ENCODE data around the gene CHSY1. TPM values are rescaled to one million over a fixed set of nuclear protein-coding genes. Genes with fewer than 3 reads are reported as not detected.

CHSY1 gene
- total and polyA plus RNA-seq, 10 of the 15 experiments (the other 5 are each of a cell fraction or from before 2014, with no cell fraction given) = 1.4 to 31.2 (median 10.5) TPM

- no peaks in the 10 kb centered on the region for H3K27me3 ChIP-seq (replicated peaks in 1 of 2; ENCODE audit: control insufficient read depth in 2 of 2, insufficient read depth in 2 of 2, low read length in 1 of 2)
- no TSS peak for BruUV-seq (replicated peaks)
- H4K20me1 ChIP-seq (ENCODE audit: control insufficient read depth, insufficient read depth) = no peaks in the 10 kb centered on the region
- H3K4me3 ChIP-seq = no peak overlapping the region
- no peak for TF ChIP-seq HDAC2 (IDR thresholded peaks at IDR 0.05)
- no peak for TF ChIP-seq E2F8 (IDR thresholded peaks at IDR 0.05; ENCODE audit: low read depth, partially characterized antibody)
- TF ChIP-seq SMC3 (IDR thresholded peaks at IDR 0.05; ENCODE audit: borderline replicate concordance, low read length) = no peak
- TF ChIP-seq CBFB (IDR thresholded peaks at IDR 0.05; ENCODE audit: low read depth) = no peak
- no peak for TF ChIP-seq DPF2 (IDR thresholded peaks at IDR 0.05)
- TF ChIP-seq SIN3A (IDR thresholded peaks at IDR 0.05; ENCODE audit: low read depth, low read length) = no peak
- TF ChIP-seq PML (IDR thresholded peaks at IDR 0.05; ENCODE audit: low read length) = no peak
- no peak for TF ChIP-seq PRDM15 (CRISPR knock-in tag; IDR thresholded peaks at IDR 0.05)
- TF ChIP-seq RELB (IDR thresholded peaks at IDR 0.05; ENCODE audit: low read depth) = no peak
- TF ChIP-seq EZH2 (IDR thresholded peaks at IDR 0.05; ENCODE audit: borderline replicate concordance, control insufficient read depth, low read depth, low read length) = no peak
- no peak for TF ChIP-seq PKNOX1 (IDR thresholded peaks at IDR 0.05)
- no peak for TF ChIP-seq ZNF622 (IDR thresholded peaks at IDR 0.05)
- no peak for TF ChIP-seq NFXL1 (IDR thresholded peaks at IDR 0.05; ENCODE audit: borderline replicate concordance)
- no peak for TF ChIP-seq MTA2 (IDR thresholded peaks at IDR 0.05; ENCODE audit: low read depth)
- no peak for TF ChIP-seq NR2F1 (conservative IDR thresholded peaks at IDR 0.05)
- H3K27ac ChIP-seq (ENCODE audit: control insufficient read depth, insufficient read depth) = no peak overlapping the region
- peaks cover 10% of the 10 kb centered on the region for H3K4me1 ChIP-seq (ENCODE audit: control insufficient read depth, insufficient read depth, low read length)
- no peak overlapping the region for H3K4me2 ChIP-seq (ENCODE audit: control insufficient read depth, insufficient read depth)
- ChIA-PET RAD21 (ENCODE audit: unreplicated experiment) (interaction anchor here (0.5 to 4.2 kb wide), 3 partner anchors 15 to 19 kb away, joined by 3 to 28 read pairs (median 3); no protein-coding TSS in a partner anchor), SMC1A (ENCODE audit: uncharacterized antibody, unreplicated experiment) (interaction anchor here (0.6 to 4.8 kb wide), 6 partner anchors 11 to 251 kb away, joined by 3 to 41 read pairs (median 7); partner anchors contain the start of gene SNRPA1), CTCF (interaction anchor here (0.7 to 5.0 kb wide), 7 partner anchors 9 to 368 kb away, joined by 3 to 52 read pairs (median 4); no protein-coding TSS in a partner anchor), POLR2A (interaction anchor here (0.9 to 2.5 kb wide), 2 partner anchors 7 to 21 kb away, joined by 4 to 10 read pairs; no protein-coding TSS in a partner anchor)
- FAIRE-seq = no peak
- in situ Hi-C loops (cut with MboI) = no loop called here
- no peak for ATAC-seq
- H3K9ac ChIP-seq (ENCODE audit: control insufficient read depth, insufficient read depth, low read length) = no peak overlapping the region
- peaks cover 22% of the 10 kb centered on the region for H3K79me2 ChIP-seq (ENCODE audit: control insufficient read depth, insufficient read depth, low read length)
- no peak for DNase-seq (ENCODE audit: low read depth, low spot score)
- no peak overlapping the region for H2AFZ ChIP-seq (ENCODE audit: control insufficient read depth, low read depth, low read length)
- no peaks in the 10 kb centered on the region for H3K9me3 ChIP-seq (replicated peaks; ENCODE audit: control insufficient read depth, insufficient read depth, low read length)
- intact Hi-C loops (cut with micrococcal nuclease; ENCODE audit: unreplicated experiment) = no loop called here
- peaks cover 18 to 28% of the 10 kb centered on the region in 2 experiments for H3K36me3 ChIP-seq (ENCODE audit: control insufficient read depth in 2 of 2, insufficient read depth in 2 of 2, low read length in 1 of 2)
- WGBS (ENCODE audit: insufficient coverage, insufficient replicate concordance, low lambda C conversion rate, missing lambda C conversion rate) = 72% methylated on average over 5 of the region's 5 CpGs
Measured at GRCh38 chr15:101273534-101273933, 21.7 kb upstream of the CHSY1 start.

All from GM12878 (cell line).